Nephron (organoid): ENCODE data around the gene RPS19.

Experiments
- H3K27ac Mint-ChIP-seq, 3 experiments: 2 replicates each; pipeline ENCODE4 v1.8.0; 2020; ENCODE audit warnings: mixed read lengths in 3 of 3, mild to moderate bottlenecking in 2 of 3, moderate library complexity in 1 of 3
- H3K27me3 Mint-ChIP-seq: 2 replicates; pipeline ENCODE4 v1.8.0; 2021; ENCODE audit warnings: low read depth, mild to moderate bottlenecking, moderate library complexity, mixed read lengths
- H3K36me3 Mint-ChIP-seq: 2 replicates; pipeline ENCODE4 v1.8.0; 2020; ENCODE audit warnings: low read depth, mixed read lengths
- H3K4me1 Mint-ChIP-seq: 2 replicates; pipeline ENCODE4 v1.8.0; 2020; ENCODE audit warnings: mixed read lengths
- H3K4me3 Mint-ChIP-seq, 3 experiments: 2 replicates each; pipeline ENCODE4 v1.8.0; 2020; ENCODE audit warnings: mild to moderate bottlenecking in 3 of 3, mixed read lengths in 3 of 3, moderate library complexity in 2 of 3
- H3K9me3 Mint-ChIP-seq: 2 replicates; pipeline ENCODE4 v1.8.0; 2020; ENCODE audit warnings: mixed read lengths
- TF ChIP-seq, protein P1 (sequence below), 3 experiments: fragments of 200-600 bp; sonication (generic); IDR thresholded peaks; one replicate each; pipeline ENCODE4 v1.5.0; 2021; ENCODE audit warnings: antibody characterized with exemption in 3 of 3; ENCODE audit not compliant: unreplicated experiment in 3 of 3

The RPS19 gene

DNA sequence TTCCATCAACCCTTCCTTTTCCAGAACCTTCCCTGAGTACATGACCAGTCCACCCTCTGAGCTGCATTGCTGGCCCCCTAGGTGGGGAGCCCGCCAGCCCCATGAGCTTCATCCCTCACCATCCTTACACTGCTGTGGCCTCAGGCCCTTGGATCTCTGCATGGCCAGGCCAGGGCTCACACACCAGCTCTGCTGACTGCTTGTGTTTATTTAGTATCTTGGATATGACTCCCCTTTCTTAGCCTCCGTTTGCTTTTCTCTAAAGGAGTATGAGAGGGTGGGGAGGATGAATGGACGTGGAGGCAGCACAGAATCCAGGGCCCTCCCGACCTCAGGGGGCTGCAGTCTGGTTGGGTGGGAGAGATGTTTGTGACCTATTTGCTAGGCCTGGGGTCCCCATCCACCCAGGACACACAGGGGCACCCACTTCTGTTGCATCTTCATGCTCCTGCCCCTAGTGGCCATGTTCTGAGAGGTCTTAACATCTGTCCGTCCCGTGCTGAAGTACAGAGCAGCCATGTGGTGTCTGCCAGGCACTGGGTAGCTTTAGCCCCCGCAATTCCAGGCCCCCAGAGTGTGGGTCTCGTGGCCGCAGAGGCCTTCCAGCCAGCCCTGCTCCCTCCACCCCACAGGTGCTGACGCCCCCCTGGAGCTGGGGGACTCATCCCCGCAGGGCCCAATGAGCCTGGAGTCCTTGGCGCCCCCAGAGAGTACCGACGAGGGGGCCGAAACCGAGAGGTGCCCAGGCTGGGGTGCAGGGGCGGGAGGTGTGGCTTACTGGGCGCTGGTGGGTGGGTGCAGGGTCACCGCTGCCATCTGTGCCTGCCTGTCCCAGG, 35.9 kb downstream of the RPS19 start:
- TF ChIP-seq, protein P1, sequence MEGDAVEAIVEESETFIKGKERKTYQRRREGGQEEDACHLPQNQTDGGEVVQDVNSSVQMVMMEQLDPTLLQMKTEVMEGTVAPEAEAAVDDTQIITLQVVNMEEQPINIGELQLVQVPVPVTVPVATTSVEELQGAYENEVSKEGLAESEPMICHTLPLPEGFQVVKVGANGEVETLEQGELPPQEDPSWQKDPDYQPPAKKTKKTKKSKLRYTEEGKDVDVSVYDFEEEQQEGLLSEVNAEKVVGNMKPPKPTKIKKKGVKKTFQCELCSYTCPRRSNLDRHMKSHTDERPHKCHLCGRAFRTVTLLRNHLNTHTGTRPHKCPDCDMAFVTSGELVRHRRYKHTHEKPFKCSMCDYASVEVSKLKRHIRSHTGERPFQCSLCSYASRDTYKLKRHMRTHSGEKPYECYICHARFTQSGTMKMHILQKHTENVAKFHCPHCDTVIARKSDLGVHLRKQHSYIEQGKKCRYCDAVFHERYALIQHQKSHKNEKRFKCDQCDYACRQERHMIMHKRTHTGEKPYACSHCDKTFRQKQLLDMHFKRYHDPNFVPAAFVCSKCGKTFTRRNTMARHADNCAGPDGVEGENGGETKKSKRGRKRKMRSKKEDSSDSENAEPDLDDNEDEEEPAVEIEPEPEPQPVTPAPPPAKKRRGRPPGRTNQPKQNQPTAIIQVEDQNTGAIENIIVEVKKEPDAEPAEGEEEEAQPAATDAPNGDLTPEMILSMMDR (IDR thresholded peaks at IDR 0.05; ENCODE audit: unreplicated experiment in 3 of 3) = peak; percentile 10 to 24 (median 16)
- Mint-ChIP-seq H3K27me3 (no peaks in the 10 kb centered on the region), H3K27ac (no peak overlapping the region), H3K36me3 (peaks cover 36% of the 10 kb centered on the region), H3K9me3 (no peaks in the 10 kb centered on the region), H3K4me3 (no peak overlapping the region), H3K4me1 (no peaks in the 10 kb centered on the region)

- Mint-ChIP-seq H3K4me3 (no peak overlapping the region), H3K27me3 (no peaks in the 10 kb centered on the region), H3K9me3 (no peaks in the 10 kb centered on the region), H3K36me3 (peaks cover 34% of the 10 kb centered on the region), H3K4me1 (no peaks in the 10 kb centered on the region), H3K27ac (no peak overlapping the region)
- TF ChIP-seq, protein P1 (IDR thresholded peaks at IDR 0.05; ENCODE audit: unreplicated experiment in 3 of 3) = no peak
Measured at GRCh38 chr19:41896581-41896942, 36.5 kb downstream of the RPS19 start.

DNA sequence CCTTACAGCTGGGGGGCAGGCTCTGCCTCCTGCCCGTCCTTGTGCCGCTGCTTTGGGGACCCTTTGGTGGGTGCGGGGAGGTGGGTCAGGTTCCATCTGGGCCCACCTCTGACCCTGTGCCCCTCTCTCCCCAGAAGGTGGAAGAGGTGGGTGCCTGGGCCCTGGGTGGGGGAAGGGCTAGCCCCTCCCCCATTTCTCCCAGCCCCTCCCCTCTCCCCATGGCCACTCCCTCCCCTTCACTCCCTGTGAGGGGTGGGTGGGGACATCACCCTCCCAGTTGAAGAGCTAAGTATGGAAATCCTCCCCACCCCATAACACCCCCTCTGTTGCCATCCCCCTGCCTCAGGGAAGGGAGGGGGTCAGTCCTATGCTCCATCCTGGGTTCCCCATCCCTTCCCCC, 37.1 kb downstream of the RPS19 start:
- TF ChIP-seq, protein P1 (IDR thresholded peaks at IDR 0.05; ENCODE audit: unreplicated experiment in 3 of 3) = no peak
- no peaks in the 10 kb centered on the region for H3K4me1 Mint-ChIP-seq
- H3K36me3 Mint-ChIP-seq = peaks cover 36% of the 10 kb centered on the region
- no peak overlapping the region for H3K27ac Mint-ChIP-seq
- H3K27me3 Mint-ChIP-seq = no peaks in the 10 kb centered on the region
- no peaks in the 10 kb centered on the region for H3K9me3 Mint-ChIP-seq
- H3K4me3 Mint-ChIP-seq = no peak overlapping the region

GRCh38 chr19:41897820-41898219, 37.8 kb downstream of the RPS19 start:
- Mint-ChIP-seq H3K9me3 (no peaks in the 10 kb centered on the region), H3K27ac (no peak overlapping the region), H3K27me3 (no peaks in the 10 kb centered on the region), H3K4me1 (no peaks in the 10 kb centered on the region), H3K36me3 (peaks cover 41% of the 10 kb centered on the region), H3K4me3 (no peak overlapping the region)
- TF ChIP-seq, protein P1 (IDR thresholded peaks at IDR 0.05; ENCODE audit: unreplicated experiment in 3 of 3) = no peak

GRCh38 chr19:41898235-41898634, 38.2 kb downstream of the RPS19 start:
- peaks cover 44% of the 10 kb centered on the region for H3K36me3 Mint-ChIP-seq
- H3K27ac Mint-ChIP-seq = no peak overlapping the region
- no peaks in the 10 kb centered on the region for H3K9me3 Mint-ChIP-seq
- TF ChIP-seq, protein P1 (IDR thresholded peaks at IDR 0.05; ENCODE audit: unreplicated experiment in 3 of 3) = no peak
- no peaks in the 10 kb centered on the region for H3K27me3 Mint-ChIP-seq
- no peak overlapping the region for H3K4me3 Mint-ChIP-seq
- no peaks in the 10 kb centered on the region for H3K4me1 Mint-ChIP-seq
